Measurements from ENCODE around the gene LRRC52.

Gene LRRC52

GRCh38 chr1:165537356-165538109, 6.3 kb upstream of the LRRC52 start:
- H3K9ac ChIP-seq (ENCODE audit: low read depth in 1 of 2, low read length in 2 of 2) = no peak overlapping the region
- peaks cover 0 to 3% of the 10 kb centered on the region in 2 donors for H3K27me3 ChIP-seq (ENCODE audit: control insufficient read depth in 2 of 2, insufficient read depth in 2 of 2, low read length in 2 of 2)
- no peak overlapping the region for H3K27ac ChIP-seq (ENCODE audit: low read depth in 2 of 2, low read length in 2 of 2)
- no peaks in the 10 kb centered on the region for H3K9me3 ChIP-seq (ENCODE audit: control insufficient read depth in 2 of 2, low read length in 2 of 2)
- no peaks in the 10 kb centered on the region for H3K36me3 ChIP-seq (ENCODE audit: control insufficient read depth in 2 of 2, insufficient read depth in 2 of 2, low read length in 2 of 2)
- no peaks in the 10 kb centered on the region for H3K4me1 ChIP-seq (ENCODE audit: control insufficient read depth in 2 of 2, insufficient read depth in 2 of 2, low read length in 2 of 2)
- no peak overlapping the region for H3K4me3 ChIP-seq (ENCODE audit: low read length in 2 of 2)

- Histone ChIP-seq H3K36me3 (ENCODE audit: control insufficient read depth in 2 of 2, insufficient read depth in 2 of 2, low read length in 2 of 2) (no peaks in the 10 kb centered on the region), H3K4me3 (ENCODE audit: low read length in 2 of 2) (no peak overlapping the region), H3K9me3 (ENCODE audit: control insufficient read depth in 2 of 2, low read length in 2 of 2) (no peaks in the 10 kb centered on the region), H3K27me3 (ENCODE audit: control insufficient read depth in 2 of 2, insufficient read depth in 2 of 2, low read length in 2 of 2) (peaks cover 0 to 7% of the 10 kb centered on the region in 2 donors), H3K9ac (ENCODE audit: low read depth in 1 of 2, low read length in 2 of 2) (no peak overlapping the region), H3K4me1 (ENCODE audit: control insufficient read depth in 2 of 2, insufficient read depth in 2 of 2, low read length in 2 of 2) (no peaks in the 10 kb centered on the region), H3K27ac (ENCODE audit: low read depth in 2 of 2, low read length in 2 of 2) (no peak overlapping the region)
These were observed 4.5 kb upstream of the LRRC52 start for GRCh38 chr1:165539306-165539705.

- Histone ChIP-seq H3K9ac (ENCODE audit: low read depth in 1 of 2, low read length in 2 of 2) (no peak overlapping the region), H3K27ac (ENCODE audit: low read depth in 2 of 2, low read length in 2 of 2) (no peak overlapping the region), H3K27me3 (ENCODE audit: control insufficient read depth in 2 of 2, insufficient read depth in 2 of 2, low read length in 2 of 2) (peaks cover 0 to 7% of the 10 kb centered on the region in 2 donors)
These were observed 3.9 kb upstream of the LRRC52 start for GRCh38 chr1:165539908-165540307.

GRCh38 chr1:165542015-165542631, 1.7 kb upstream of the LRRC52 start:
- Histone ChIP-seq H3K27me3 (ENCODE audit: control insufficient read depth in 2 of 2, insufficient read depth in 2 of 2, low read length in 2 of 2) (peaks cover 0 to 7% of the 10 kb centered on the region in 2 donors), H3K27ac (ENCODE audit: low read depth in 2 of 2, low read length in 2 of 2) (no peak overlapping the region), H3K4me3 (ENCODE audit: low read length in 2 of 2) (no peak overlapping the region), H3K36me3 (ENCODE audit: control insufficient read depth in 2 of 2, insufficient read depth in 2 of 2, low read length in 2 of 2) (no peaks in the 10 kb centered on the region), H3K9ac (ENCODE audit: low read depth in 1 of 2, low read length in 2 of 2) (no peak overlapping the region), H3K4me1 (ENCODE audit: control insufficient read depth in 2 of 2, insufficient read depth in 2 of 2, low read length in 2 of 2) (no peaks in the 10 kb centered on the region), H3K9me3 (ENCODE audit: control insufficient read depth in 2 of 2, low read length in 2 of 2) (no peaks in the 10 kb centered on the region)

More at GRCh38 chr1:165539908-165540307, 3.9 kb upstream of the LRRC52 start:
- Histone ChIP-seq H3K9me3 (ENCODE audit: control insufficient read depth in 2 of 2, low read length in 2 of 2) (no peaks in the 10 kb centered on the region), H3K4me1 (ENCODE audit: control insufficient read depth in 2 of 2, insufficient read depth in 2 of 2, low read length in 2 of 2) (no peaks in the 10 kb centered on the region), H3K36me3 (ENCODE audit: control insufficient read depth in 2 of 2, insufficient read depth in 2 of 2, low read length in 2 of 2) (no peaks in the 10 kb centered on the region), H3K4me3 (ENCODE audit: low read length in 2 of 2) (no peak overlapping the region)

- no peak overlapping the region for H3K27ac ChIP-seq (ENCODE audit: low read depth in 2 of 2, low read length in 2 of 2)
- H3K4me1 ChIP-seq (ENCODE audit: control insufficient read depth in 2 of 2, insufficient read depth in 2 of 2, low read length in 2 of 2) = no peaks in the 10 kb centered on the region
- no peak overlapping the region for H3K4me3 ChIP-seq (ENCODE audit: low read length in 2 of 2)
- H3K27me3 ChIP-seq (ENCODE audit: control insufficient read depth in 2 of 2, insufficient read depth in 2 of 2, low read length in 2 of 2) = peaks cover 2 to 7% of the 10 kb centered on the region in 2 donors
- H3K36me3 ChIP-seq (ENCODE audit: control insufficient read depth in 2 of 2, insufficient read depth in 2 of 2, low read length in 2 of 2) = no peaks in the 10 kb centered on the region
- H3K9ac ChIP-seq (ENCODE audit: low read depth in 1 of 2, low read length in 2 of 2) = no peak overlapping the region
- H3K9me3 ChIP-seq (ENCODE audit: control insufficient read depth in 2 of 2, low read length in 2 of 2) = no peaks in the 10 kb centered on the region
These were observed 1.2 kb upstream of the LRRC52 start for GRCh38 chr1:165542647-165543046.

- Histone ChIP-seq H3K4me1 (ENCODE audit: control insufficient read depth in 2 of 2, insufficient read depth in 2 of 2, low read length in 2 of 2) (no peaks in the 10 kb centered on the region), H3K9me3 (ENCODE audit: control insufficient read depth in 2 of 2, low read length in 2 of 2) (no peaks in the 10 kb centered on the region), H3K9ac (ENCODE audit: low read depth in 1 of 2, low read length in 2 of 2) (no peak overlapping the region), H3K36me3 (ENCODE audit: control insufficient read depth in 2 of 2, insufficient read depth in 2 of 2, low read length in 2 of 2) (no peaks in the 10 kb centered on the region), H3K27me3 (ENCODE audit: control insufficient read depth in 2 of 2, insufficient read depth in 2 of 2, low read length in 2 of 2) (peaks cover 2 to 4% of the 10 kb centered on the region in 2 donors), H3K27ac (ENCODE audit: low read depth in 2 of 2, low read length in 2 of 2) (no peak overlapping the region), H3K4me3 (ENCODE audit: low read length in 2 of 2) (no peak overlapping the region)
These were observed 1.2 kb downstream of the LRRC52 start for GRCh38 chr1:165544996-165545395.

- H3K36me3 ChIP-seq (ENCODE audit: control insufficient read depth in 2 of 2, insufficient read depth in 2 of 2, low read length in 2 of 2) = no peaks in the 10 kb centered on the region
These were observed 2.2 kb downstream of the LRRC52 start for GRCh38 chr1:165545974-165546373.

GRCh38 chr1:165549973-165550372, 6.2 kb downstream of the LRRC52 start:
- Histone ChIP-seq H3K36me3 (ENCODE audit: control insufficient read depth in 2 of 2, insufficient read depth in 2 of 2, low read length in 2 of 2) (no peaks in the 10 kb centered on the region), H3K27ac (ENCODE audit: low read depth in 2 of 2, low read length in 2 of 2) (no peak overlapping the region), H3K9ac (ENCODE audit: low read depth in 1 of 2, low read length in 2 of 2) (no peak overlapping the region), H3K27me3 (ENCODE audit: control insufficient read depth in 2 of 2, insufficient read depth in 2 of 2, low read length in 2 of 2) (peaks cover 0 to 2% of the 10 kb centered on the region in 2 donors), H3K4me3 (ENCODE audit: low read length in 2 of 2) (no peak overlapping the region), H3K9me3 (ENCODE audit: control insufficient read depth in 2 of 2, low read length in 2 of 2) (no peaks in the 10 kb centered on the region), H3K4me1 (ENCODE audit: control insufficient read depth in 2 of 2, insufficient read depth in 2 of 2, low read length in 2 of 2) (no peaks in the 10 kb centered on the region)

More at GRCh38 chr1:165545974-165546373, 2.2 kb downstream of the LRRC52 start:
- Histone ChIP-seq H3K27me3 (ENCODE audit: control insufficient read depth in 2 of 2, insufficient read depth in 2 of 2, low read length in 2 of 2) (peaks cover 2 to 4% of the 10 kb centered on the region in 2 donors), H3K4me1 (ENCODE audit: control insufficient read depth in 2 of 2, insufficient read depth in 2 of 2, low read length in 2 of 2) (no peaks in the 10 kb centered on the region), H3K27ac (ENCODE audit: low read depth in 2 of 2, low read length in 2 of 2) (no peak overlapping the region), H3K4me3 (ENCODE audit: low read length in 2 of 2) (no peak overlapping the region), H3K9me3 (ENCODE audit: control insufficient read depth in 2 of 2, low read length in 2 of 2) (no peaks in the 10 kb centered on the region), H3K9ac (ENCODE audit: low read depth in 1 of 2, low read length in 2 of 2) (no peak overlapping the region)

- no peak overlapping the region for H3K9ac ChIP-seq (ENCODE audit: low read depth in 1 of 2, low read length in 2 of 2)
- H3K4me3 ChIP-seq (ENCODE audit: low read length in 2 of 2) = no peak overlapping the region
- no peaks in the 10 kb centered on the region for H3K36me3 ChIP-seq (ENCODE audit: control insufficient read depth in 2 of 2, insufficient read depth in 2 of 2, low read length in 2 of 2)
- no peak overlapping the region for H3K27ac ChIP-seq (ENCODE audit: low read depth in 2 of 2, low read length in 2 of 2)
- no peaks in the 10 kb centered on the region for H3K4me1 ChIP-seq (ENCODE audit: control insufficient read depth in 2 of 2, insufficient read depth in 2 of 2, low read length in 2 of 2)
- H3K9me3 ChIP-seq (ENCODE audit: control insufficient read depth in 2 of 2, low read length in 2 of 2) = no peaks in the 10 kb centered on the region
- H3K27me3 ChIP-seq (ENCODE audit: control insufficient read depth in 2 of 2, insufficient read depth in 2 of 2, low read length in 2 of 2) = peaks cover 0 to 2% of the 10 kb centered on the region in 2 donors
These were observed 7.7 kb downstream of the LRRC52 start for GRCh38 chr1:165551469-165551868.

GRCh38 chr1:165560883-165561656, 17.3 kb downstream of the LRRC52 start:
- peaks cover 0 to 2% of the 10 kb centered on the region in 2 donors for H3K27me3 ChIP-seq (ENCODE audit: control insufficient read depth in 2 of 2, insufficient read depth in 2 of 2, low read length in 2 of 2)
- H3K9me3 ChIP-seq (ENCODE audit: control insufficient read depth in 2 of 2, low read length in 2 of 2) = no peaks in the 10 kb centered on the region
- H3K27ac ChIP-seq (ENCODE audit: low read depth in 2 of 2, low read length in 2 of 2) = no peak overlapping the region
- H3K36me3 ChIP-seq (ENCODE audit: control insufficient read depth in 2 of 2, insufficient read depth in 2 of 2, low read length in 2 of 2) = no peaks in the 10 kb centered on the region
- no peaks in the 10 kb centered on the region for H3K4me1 ChIP-seq (ENCODE audit: control insufficient read depth in 2 of 2, insufficient read depth in 2 of 2, low read length in 2 of 2)
- H3K4me3 ChIP-seq (ENCODE audit: low read length in 2 of 2) = no peak overlapping the region
- H3K9ac ChIP-seq (ENCODE audit: low read depth in 1 of 2, low read length in 2 of 2) = no peak overlapping the region

All from mucosa of rectum (tissue), 2 donors.